Epidermal melanocyte (primary cell): ENCODE results near the gene AAK1.
"Not testable (repeated sequence)": the region's sequence is repeated elsewhere in the genome, so short reads cannot be mapped to it uniquely, and the experiment has no call there.

ENCODE experiments used
- DNase-seq: peaks from one replicate; pipeline ENCODE4 v3.0.0; 2011; ENCODE audit warnings: low spot score; ENCODE audit not compliant: insufficient read length

The AAK1 gene

GRCh38 chr2:69660637-69661036 lies 17.1 kb upstream of the AAK1 start:
- DNase-seq, result no peak

GRCh38 chr2:69659941-69660483 lies 16.5 kb upstream of the AAK1 start:
- DNase-seq, result no peak

- DNase-seq, result no peak
These were observed 15.8 kb upstream of the AAK1 start for GRCh38 chr2:69659349-69659748.

- DNase-seq, result no peak
These were observed 8.7 kb upstream of the AAK1 start for GRCh38 chr2:69652206-69652605.

GRCh38 chr2:69647196-69647595 lies 3.7 kb upstream of the AAK1 start:
- DNase-seq, result not testable (repeated sequence)

- no peak for DNase-seq
These were observed 3.2 kb upstream of the AAK1 start for GRCh38 chr2:69646714-69647113.

GRCh38 chr2:69645921-69646320 lies 2.4 kb upstream of the AAK1 start:
- DNase-seq, result no peak

GRCh38 chr2:69645031-69645431 lies 1.5 kb upstream of the AAK1 start:
- DNase-seq, result no peak

GRCh38 chr2:69644506-69644979 lies 1.0 kb upstream of the AAK1 start:
- DNase-seq, result no peak

GRCh38 chr2:69642709-69643601 lies 584 bp downstream of the AAK1 start:
- no peak for DNase-seq

- no peak for DNase-seq
These were observed 1.4 kb downstream of the AAK1 start for GRCh38 chr2:69641887-69642708.

- no peak for DNase-seq
These were observed 2.1 kb downstream of the AAK1 start for GRCh38 chr2:69641471-69641870.

- DNase-seq, result no peak
These were observed 4.3 kb downstream of the AAK1 start for GRCh38 chr2:69639266-69639665.

- no peak for DNase-seq
These were observed 4.9 kb downstream of the AAK1 start for GRCh38 chr2:69638630-69639029.

GRCh38 chr2:69637923-69638322 lies 5.6 kb downstream of the AAK1 start:
- DNase-seq, result no peak

GRCh38 chr2:69636395-69636794 lies 7.1 kb downstream of the AAK1 start:
- no peak for DNase-seq

GRCh38 chr2:69635432-69635831 lies 8.1 kb downstream of the AAK1 start:
- DNase-seq, result no peak

- DNase-seq, result no peak
These were observed 9.2 kb downstream of the AAK1 start for GRCh38 chr2:69634196-69634821.

- DNase-seq, result no peak
These were observed 12.1 kb downstream of the AAK1 start for GRCh38 chr2:69631402-69631801.

GRCh38 chr2:69629921-69630608 lies 13.5 kb downstream of the AAK1 start:
- DNase-seq, result no peak
